ENCODE results near the gene ZDHHC4. TPM values are rescaled to one million over a fixed set of nuclear protein-coding genes. Genes with fewer than 3 reads are reported as not detected.

The ZDHHC4 gene
- total and polyA plus RNA-seq, 2 of the 13 experiments (the other 11 are each of a cell fraction or from before 2014, with no cell fraction given), result 83.2 to 188 TPM

DNA sequence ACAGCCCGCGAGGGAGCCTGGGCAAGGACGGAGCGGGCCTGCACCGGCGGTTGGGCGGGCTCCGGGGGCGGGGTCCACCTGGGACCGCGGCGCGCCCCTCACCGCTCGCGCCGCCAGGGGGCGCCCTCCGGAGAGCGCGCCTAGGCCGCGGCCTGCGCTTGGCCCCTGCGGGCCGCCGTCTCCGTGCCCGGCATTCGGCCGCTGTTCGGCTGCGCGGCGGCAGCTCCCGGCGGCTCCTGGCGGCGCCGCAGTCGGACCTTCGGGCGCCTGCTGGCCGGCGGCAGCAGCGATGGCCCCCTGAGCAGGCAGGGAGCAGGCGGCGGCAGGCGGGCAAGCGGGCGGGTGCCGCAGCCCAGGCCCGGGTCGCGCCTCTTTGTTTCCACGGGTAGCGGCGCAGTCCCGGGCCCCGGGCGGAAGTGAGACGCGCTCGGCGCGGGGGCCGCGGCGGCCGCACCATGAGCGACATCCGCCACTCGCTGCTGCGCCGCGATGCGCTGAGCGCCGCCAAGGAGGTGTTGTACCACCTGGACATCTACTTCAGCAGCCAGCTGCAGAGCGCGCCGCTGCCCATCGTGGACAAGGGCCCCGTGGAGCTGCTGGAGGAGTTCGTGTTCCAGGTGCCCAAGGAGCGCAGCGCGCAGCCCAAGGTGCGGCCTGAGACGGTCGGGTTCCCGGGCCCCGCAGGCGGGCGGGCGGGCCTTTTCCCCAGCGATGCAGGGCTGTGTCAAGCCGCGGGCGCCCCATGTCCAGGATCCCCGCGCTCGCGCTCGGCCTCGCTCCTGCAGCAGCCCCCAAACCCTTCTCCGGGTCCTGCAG lies 12.8 kb downstream of the ZDHHC4 start, which contains the start of gene INTS15 (continued):
- TF ChIP-seq, protein P1, sequence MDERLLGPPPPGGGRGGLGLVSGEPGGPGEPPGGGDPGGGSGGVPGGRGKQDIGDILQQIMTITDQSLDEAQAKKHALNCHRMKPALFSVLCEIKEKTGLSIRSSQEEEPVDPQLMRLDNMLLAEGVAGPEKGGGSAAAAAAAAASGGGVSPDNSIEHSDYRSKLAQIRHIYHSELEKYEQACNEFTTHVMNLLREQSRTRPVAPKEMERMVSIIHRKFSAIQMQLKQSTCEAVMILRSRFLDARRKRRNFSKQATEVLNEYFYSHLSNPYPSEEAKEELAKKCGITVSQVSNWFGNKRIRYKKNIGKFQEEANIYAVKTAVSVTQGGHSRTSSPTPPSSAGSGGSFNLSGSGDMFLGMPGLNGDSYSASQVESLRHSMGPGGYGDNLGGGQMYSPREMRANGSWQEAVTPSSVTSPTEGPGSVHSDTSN (CRISPR knock-in tag; IDR thresholded peaks at IDR 0.05), result no peak
- TF ChIP-seq ZNF562 (CRISPR knock-in tag; IDR thresholded peaks at IDR 0.05; ENCODE audit: borderline replicate concordance), result no peak
- peak; percentile 27; the same call in 1 of the 2 replicates for TF ChIP-seq KAT8 (CRISPR knock-in tag; IDR thresholded peaks at IDR 0.05)
- no peak for TF ChIP-seq KDM5B (CRISPR knock-in tag; IDR thresholded peaks at IDR 0.05; ENCODE audit: borderline replicate concordance)
- no peak for TF ChIP-seq NR3C1 (CRISPR knock-in tag; IDR thresholded peaks at IDR 0.05)
- TF ChIP-seq, protein P2, sequence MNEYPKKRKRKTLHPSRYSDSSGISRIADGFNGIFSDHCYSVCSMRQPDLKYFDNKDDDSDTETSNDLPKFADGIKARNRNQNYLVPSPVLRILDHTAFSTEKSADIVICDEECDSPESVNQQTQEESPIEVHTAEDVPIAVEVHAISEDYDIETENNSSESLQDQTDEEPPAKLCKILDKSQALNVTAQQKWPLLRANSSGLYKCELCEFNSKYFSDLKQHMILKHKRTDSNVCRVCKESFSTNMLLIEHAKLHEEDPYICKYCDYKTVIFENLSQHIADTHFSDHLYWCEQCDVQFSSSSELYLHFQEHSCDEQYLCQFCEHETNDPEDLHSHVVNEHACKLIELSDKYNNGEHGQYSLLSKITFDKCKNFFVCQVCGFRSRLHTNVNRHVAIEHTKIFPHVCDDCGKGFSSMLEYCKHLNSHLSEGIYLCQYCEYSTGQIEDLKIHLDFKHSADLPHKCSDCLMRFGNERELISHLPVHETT (CRISPR knock-in tag; conservative IDR thresholded peaks at IDR 0.05), result no peak; the same call in 1 of the 2 replicates
- TF ChIP-seq ZNF17 (CRISPR knock-in tag; IDR thresholded peaks at IDR 0.05), result no peak
- TF ChIP-seq ZFAT (CRISPR knock-in tag; conservative IDR thresholded peaks at IDR 0.05), result no peak
- no peak for TF ChIP-seq IKZF4 (CRISPR knock-in tag; IDR thresholded peaks at IDR 0.05; ENCODE audit: borderline replicate concordance, low read depth, not compliant biosample characterization)
- TF ChIP-seq ZNF337 (CRISPR knock-in tag; IDR thresholded peaks at IDR 0.05; ENCODE audit: borderline replicate concordance, low read depth), result no peak
- TF ChIP-seq, protein P3, sequence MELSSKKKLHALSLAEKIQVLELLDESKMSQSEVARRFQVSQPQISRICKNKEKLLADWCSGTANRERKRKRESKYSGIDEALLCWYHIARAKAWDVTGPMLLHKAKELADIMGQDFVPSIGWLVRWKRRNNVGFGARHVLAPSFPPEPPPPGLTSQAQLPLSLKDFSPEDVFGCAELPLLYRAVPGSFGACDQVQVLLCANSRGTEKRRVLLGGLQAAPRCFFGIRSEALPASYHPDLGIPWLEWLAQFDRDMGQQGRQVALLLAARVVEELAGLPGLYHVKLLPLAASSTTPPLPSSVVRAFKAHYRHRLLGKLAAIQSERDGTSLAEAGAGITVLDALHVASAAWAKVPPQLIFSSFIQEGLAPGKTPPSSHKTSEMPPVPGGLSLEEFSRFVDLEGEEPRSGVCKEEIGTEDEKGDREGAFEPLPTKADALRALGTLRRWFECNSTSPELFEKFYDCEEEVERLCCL (CRISPR knock-in tag; IDR thresholded peaks at IDR 0.05; ENCODE audit: borderline replicate concordance), result no peak
- TF ChIP-seq TRIM24 (CRISPR knock-in tag; IDR thresholded peaks at IDR 0.05), result no peak
- TF ChIP-seq, protein P4, sequence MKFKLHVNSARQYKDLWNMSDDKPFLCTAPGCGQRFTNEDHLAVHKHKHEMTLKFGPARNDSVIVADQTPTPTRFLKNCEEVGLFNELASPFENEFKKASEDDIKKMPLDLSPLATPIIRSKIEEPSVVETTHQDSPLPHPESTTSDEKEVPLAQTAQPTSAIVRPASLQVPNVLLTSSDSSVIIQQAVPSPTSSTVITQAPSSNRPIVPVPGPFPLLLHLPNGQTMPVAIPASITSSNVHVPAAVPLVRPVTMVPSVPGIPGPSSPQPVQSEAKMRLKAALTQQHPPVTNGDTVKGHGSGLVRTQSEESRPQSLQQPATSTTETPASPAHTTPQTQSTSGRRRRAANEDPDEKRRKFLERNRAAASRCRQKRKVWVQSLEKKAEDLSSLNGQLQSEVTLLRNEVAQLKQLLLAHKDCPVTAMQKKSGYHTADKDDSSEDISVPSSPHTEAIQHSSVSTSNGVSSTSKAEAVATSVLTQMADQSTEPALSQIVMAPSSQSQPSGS (CRISPR knock-in tag; IDR thresholded peaks at IDR 0.05), result no peak
- no peak for TF ChIP-seq ZNF713 (CRISPR knock-in tag; IDR thresholded peaks at IDR 0.05)
- TF ChIP-seq, protein P5, sequence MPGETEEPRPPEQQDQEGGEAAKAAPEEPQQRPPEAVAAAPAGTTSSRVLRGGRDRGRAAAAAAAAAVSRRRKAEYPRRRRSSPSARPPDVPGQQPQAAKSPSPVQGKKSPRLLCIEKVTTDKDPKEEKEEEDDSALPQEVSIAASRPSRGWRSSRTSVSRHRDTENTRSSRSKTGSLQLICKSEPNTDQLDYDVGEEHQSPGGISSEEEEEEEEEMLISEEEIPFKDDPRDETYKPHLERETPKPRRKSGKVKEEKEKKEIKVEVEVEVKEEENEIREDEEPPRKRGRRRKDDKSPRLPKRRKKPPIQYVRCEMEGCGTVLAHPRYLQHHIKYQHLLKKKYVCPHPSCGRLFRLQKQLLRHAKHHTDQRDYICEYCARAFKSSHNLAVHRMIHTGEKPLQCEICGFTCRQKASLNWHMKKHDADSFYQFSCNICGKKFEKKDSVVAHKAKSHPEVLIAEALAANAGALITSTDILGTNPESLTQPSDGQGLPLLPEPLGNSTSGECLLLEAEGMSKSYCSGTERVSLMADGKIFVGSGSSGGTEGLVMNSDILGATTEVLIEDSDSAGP (CRISPR knock-in tag; IDR thresholded peaks at IDR 0.05; ENCODE audit: borderline replicate concordance), result peak; percentile 14; the same call in 1 of the 2 replicates
- TF ChIP-seq, protein P6, sequence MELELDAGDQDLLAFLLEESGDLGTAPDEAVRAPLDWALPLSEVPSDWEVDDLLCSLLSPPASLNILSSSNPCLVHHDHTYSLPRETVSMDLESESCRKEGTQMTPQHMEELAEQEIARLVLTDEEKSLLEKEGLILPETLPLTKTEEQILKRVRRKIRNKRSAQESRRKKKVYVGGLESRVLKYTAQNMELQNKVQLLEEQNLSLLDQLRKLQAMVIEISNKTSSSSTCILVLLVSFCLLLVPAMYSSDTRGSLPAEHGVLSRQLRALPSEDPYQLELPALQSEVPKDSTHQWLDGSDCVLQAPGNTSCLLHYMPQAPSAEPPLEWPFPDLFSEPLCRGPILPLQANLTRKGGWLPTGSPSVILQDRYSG (CRISPR knock-in tag; IDR thresholded peaks at IDR 0.05), result no peak
- TF ChIP-seq ZNF772 (CRISPR knock-in tag; IDR thresholded peaks at IDR 0.05), result no peak
- TF ChIP-seq ZNF354B (CRISPR knock-in tag; IDR thresholded peaks at IDR 0.05), result no peak
- no peak for TF ChIP-seq ZZZ3 (CRISPR knock-in tag; IDR thresholded peaks at IDR 0.05; ENCODE audit: borderline replicate concordance)
